ENCODE data around the gene METTL26.

DNA sequence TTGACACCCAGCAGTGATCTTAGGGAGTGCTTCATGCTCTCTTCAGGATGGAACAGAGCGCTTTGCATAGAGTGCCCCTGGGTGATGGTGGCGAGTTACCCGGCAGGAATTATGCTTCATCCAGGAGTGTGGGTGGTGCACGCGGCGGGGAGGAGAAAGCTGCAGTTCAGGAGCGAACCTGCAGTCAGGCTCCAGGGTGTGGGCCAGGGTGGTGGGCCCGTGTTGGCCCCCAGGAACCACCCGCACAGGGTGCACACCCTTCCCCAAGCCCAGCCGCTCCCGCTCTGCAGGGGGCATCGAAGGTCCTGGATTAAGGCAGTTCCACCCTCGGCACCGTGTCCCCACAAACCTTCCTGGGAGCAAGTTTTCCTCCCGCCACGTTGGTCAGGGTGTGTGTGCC lies 42.3 kb downstream of the METTL26 start:
- TF ChIP-seq POLR2A (IDR thresholded peaks at IDR 0.05): no peak
- TF ChIP-seq, protein P1, sequence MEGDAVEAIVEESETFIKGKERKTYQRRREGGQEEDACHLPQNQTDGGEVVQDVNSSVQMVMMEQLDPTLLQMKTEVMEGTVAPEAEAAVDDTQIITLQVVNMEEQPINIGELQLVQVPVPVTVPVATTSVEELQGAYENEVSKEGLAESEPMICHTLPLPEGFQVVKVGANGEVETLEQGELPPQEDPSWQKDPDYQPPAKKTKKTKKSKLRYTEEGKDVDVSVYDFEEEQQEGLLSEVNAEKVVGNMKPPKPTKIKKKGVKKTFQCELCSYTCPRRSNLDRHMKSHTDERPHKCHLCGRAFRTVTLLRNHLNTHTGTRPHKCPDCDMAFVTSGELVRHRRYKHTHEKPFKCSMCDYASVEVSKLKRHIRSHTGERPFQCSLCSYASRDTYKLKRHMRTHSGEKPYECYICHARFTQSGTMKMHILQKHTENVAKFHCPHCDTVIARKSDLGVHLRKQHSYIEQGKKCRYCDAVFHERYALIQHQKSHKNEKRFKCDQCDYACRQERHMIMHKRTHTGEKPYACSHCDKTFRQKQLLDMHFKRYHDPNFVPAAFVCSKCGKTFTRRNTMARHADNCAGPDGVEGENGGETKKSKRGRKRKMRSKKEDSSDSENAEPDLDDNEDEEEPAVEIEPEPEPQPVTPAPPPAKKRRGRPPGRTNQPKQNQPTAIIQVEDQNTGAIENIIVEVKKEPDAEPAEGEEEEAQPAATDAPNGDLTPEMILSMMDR (IDR thresholded peaks at IDR 0.05): peak in 1 of 7 experiments; percentile 13

All from body of pancreas (tissue), 4 donors.